Fibroblast of skin of back (primary cell): ENCODE data around the gene PEX26. TPM values are rescaled to one million over a fixed set of nuclear protein-coding genes. Genes with fewer than 3 reads are reported as not detected.
"Not testable (repeated sequence)": the region's sequence is repeated elsewhere in the genome, so short reads cannot be mapped to it uniquely, and the experiment has no call there.

ENCODE experiments used
- DNase-seq: peaks from one replicate; pipeline ENCODE4 v3.0.0-alpha.2; 2013
- polyA plus RNA-seq, 2 experiments: library from polyadenylated mRNA; unstranded; fragments of 120-200 nt; gene quantifications; one replicate each; pipeline ENCODE4 v1.2.1, GENCODE V29; 2013; ENCODE audit not compliant: insufficient read length in 2 of 2

Gene PEX26
- polyA plus RNA-seq (2013, experiment 1 of 2; ENCODE audit: insufficient read length) = 23.0 TPM
- 15.7 TPM for polyA plus RNA-seq (2013, experiment 2 of 2; ENCODE audit: insufficient read length)

DNA sequence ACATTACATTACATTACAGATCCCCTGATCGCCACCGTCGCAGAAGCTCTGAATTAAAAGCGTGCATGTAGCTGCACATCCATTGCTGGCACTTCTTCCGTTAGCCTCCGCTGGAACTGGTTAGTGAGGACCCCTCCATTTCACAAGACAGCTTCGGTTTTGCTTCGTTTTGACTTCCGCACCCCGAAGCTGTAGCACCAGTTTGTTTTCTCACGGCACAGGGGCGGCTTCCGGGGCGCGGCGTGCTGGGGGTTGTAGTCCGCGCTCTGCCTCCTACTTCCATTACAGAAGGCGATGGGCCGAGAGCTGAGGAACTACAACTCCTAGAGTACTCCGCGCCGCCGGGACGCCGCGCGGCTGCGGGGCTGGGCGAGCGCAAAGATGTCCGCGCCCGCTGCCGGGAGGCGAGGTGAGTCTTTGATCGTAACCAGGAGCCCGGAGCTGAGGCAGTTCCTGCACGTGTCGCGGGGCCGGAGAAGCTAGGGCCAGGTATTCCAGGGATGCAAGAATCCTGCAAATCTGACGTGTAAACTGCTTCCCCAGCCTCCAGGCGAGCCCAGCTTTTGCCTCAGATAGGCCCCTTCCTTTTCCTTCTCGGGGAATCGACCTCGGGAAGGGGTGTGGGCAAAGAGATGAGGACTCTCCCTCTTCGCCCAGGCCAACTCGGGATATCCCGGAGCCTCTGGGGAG lies at the start of gene PEX26:
TSS of gene PEX26 (plus strand) at position 352 of the 690 bp plus-strand sequence. CDS start 387 bp downstream, outside the sequence.
- peak; percentile 93 for DNase-seq

DNA sequence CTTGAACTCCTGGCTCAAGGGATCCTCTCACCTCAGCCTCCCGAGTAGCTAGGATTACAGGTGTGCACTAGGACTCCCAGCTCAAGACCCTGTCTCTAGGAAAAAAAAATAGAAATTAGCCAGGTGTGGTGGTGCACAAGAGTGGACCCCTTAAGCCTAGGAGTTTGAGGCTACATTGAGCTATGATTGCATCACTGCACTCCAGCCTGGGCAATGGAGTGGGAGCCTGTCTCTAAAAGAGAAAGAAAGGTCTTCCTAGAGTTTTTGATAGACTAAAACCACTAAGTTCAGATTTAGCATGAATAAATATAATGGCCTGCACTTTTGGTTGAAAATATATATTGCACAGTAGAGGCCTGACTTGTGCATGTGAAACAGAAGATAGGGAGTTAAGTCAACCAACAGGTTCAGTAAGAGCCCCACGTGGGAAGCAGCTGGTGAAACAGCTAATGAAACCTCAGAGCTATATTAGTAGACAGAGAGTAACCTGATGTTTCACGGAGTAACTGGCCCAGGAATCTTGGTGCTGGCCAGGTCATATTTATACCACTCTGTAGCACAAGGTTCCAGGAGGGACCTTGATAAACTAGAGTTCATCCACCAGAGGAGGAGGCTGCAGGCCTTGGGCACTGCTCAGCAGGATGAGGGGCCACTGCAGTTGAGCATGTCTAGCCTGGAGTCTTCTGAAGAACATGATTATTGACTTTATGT lies 48.8 kb upstream of the PEX26 start:
- no peak for DNase-seq

DNA sequence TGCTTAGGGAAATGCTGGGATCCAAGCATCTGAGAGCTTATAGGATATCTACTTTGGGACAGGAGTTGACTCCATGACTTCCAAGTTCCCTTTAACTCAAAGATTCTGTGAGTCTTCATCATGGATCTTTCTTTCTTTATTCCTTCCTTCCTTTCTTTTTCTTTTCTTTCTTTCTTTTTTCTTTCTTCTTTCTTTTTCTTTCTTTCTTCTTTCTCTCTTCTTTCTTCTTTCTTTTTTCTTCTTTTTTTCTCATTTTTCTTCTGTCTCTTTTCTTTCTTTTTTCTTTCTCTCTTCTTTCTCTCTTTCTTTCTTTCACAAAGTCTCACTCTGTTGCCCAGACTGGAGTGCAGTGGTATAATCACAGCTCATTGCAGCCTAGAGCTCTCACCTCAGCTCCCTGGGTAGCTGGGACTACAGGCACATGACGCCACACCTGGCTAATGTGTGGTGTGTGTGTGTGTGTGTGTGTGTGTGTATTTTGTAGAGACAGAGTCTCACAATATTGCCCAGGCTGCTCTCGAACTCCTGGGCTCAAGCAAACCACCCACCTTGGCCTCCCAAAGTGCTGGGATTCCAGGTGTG lies 48.0 kb upstream of the PEX26 start:
- DNase-seq = no peak

DNA sequence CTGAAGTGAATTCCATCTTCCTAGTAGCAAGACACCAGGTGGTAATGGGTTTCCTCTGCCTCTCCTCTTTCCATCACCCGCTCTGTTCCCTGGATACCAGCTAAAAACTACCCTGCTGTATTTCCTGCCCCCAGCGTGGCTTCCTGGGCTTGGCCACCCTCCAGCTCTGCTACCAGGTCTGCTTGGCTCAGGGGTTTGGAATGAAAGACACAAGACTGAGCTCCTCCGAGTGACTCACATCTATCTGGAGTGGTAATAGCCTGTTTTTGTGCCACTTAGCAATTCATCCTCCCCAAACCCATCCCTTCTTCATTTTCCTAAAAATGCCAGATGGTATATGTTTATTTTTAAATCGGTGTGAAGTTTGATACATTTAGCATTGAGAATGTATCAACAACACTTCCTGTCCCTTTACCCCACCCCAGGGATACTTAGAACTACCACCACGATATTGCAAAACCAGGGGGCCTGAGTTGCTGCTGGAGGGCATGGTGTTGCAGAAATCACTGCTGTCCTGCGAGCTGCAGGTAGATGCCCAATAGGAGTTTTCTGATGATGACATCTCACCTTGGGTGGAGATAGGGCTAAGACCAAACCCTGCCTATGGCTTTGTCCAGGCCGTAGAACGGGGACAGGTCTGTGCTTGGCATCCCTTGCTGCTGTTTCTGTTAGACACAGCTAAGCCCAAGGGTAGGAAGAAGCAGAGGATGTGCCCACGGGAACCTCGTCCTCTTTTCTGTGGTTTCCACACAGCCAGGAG lies 45.9 kb upstream of the PEX26 start:
- peak; percentile 98 for DNase-seq

DNA sequence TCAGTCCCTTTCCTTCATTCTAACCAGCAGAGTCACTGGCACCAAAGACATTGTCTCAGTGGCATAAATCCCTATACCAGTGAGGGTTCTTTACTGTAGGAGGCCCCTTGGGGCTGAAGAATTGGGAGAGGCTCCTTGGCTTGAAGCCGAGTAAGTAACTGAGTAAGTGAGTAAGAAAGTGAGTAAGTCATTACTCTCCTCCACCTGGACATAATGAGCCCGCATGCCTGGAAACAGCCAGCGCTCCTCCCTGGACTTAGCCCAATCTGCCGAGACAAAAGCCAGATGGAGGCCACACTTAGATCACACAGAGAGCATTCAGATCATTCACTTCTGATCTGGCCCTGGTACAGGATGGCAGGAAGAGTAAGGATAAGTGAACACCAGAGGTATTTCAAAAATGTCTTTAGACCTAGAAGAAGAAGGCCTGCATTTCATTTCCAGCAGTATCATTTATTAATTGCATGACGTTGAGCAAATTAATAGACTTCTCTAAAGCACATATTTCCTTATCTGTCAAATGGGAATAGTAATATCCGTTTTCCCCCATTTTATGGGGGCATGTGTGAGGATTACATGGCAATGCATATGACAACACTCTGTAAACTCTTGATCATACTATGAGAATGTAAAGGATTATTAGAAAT lies 45.2 kb upstream of the PEX26 start:
- peak; percentile 84 for DNase-seq

DNA sequence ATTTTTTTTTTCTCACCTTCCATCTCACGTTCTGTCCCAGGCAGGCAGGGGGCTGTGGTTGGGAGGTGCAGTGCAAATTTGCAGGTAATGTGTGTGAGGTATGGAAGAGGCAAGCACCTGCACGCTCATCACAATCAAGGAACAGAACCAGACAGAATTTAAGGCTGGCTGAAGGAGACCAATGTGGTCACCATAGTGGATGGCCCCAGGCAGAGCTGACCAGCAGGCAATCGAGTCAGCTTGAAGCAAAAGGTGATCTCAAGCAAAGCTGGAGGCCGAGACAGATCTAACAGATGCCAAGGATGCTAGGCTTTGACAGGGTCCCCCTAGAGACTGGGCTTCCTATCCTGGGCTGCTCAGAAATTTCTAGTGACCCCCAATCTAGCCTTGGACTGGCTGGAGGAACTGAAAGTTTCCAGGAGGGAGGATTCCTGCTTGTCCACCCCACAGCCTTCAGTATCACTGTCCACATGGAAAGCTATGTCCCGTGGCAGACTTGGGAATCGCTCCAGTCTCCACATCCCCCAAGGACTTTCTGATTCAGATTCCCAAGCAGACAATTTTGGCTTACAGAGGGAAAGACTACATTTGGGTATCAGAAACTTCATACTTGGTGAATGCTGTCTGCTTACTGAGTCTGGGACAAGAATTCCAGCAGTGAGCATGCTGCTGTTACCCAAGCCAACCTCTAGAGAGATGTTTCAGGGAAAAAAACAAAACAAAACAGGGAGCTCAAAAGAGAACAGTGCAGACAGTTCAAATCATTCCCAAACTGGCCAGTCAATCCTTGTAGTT lies 44.4 kb upstream of the PEX26 start:
- DNase-seq = peak; percentile 87

DNA sequence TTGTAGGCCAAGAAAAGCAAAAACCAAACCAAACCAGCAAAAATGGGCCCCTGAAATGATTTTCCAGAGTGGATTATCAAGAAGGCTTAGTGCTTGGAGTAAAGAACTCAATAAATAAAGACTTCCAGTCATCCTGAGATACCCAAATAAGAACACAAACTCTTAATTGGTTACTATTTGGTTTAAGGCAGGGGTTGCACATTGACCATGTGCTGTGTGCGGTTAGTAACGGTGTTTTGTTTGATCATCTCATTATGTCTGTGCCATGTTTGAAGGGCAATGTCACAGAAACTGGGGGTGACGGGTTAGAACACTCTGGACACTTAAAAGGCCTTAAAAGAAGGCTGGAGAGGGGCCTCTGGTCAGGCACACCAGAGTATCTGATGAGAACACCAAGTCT lies 43.7 kb upstream of the PEX26 start:
- DNase-seq = no peak

DNA sequence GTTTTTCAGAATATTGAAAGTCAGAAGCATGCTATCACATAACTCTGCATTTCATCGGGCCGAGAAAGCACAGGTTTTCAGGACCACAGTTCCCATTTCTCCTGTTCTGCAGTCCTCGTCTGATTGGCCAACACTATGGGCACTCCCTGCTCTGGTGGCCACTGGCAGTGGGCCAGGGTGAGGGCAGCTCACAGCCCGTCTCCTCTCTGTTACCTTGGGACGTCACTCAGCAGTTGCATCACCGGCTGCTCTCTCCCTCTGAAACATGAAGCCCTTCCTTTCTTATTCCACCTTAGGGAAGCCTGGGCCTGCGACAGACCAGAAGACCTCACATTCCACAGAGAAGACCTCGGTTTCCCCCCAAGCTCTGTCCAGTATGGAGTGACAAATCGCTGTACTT lies 42.0 kb upstream of the PEX26 start:
- no peak for DNase-seq

DNA sequence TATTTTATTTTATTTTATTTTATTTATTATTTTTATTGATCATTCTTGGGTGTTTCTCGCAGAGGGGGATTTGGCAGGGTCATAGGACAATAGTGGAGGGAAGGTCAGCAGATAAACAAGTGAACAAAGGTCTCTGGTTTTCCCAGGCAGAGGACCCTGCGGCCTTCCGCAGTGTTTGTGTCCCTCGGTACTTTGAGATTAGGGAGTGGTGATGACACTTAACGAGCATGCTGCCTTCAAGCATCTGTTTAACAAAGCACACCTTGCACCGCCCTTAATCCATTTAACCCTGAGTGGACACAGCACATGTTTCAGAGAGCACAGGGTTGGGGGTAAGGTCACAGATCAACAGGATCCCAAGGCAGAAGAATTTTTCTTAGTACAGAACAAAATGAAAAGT lies 36.9 kb upstream of the PEX26 start:
- not testable (repeated sequence) for DNase-seq

DNA sequence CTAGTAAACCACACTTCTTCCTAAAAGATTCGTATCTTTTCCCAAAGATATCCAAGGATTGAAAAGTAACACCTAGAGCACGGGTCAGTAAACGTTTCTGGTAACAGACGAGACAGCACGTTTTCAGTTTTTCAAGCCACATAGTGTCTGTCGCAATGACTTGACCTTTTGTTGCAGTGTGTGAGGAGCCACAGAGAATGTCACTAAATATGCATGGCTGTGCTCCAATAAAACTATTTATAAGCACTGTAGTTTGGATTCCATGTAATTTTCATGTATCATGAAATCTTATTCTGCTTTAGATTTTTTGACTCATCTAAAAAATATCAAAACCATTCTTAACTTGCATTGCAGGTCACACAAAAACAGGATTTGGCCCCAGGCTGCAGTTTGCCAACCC lies 35.1 kb upstream of the PEX26 start:
- peak; percentile 80 for DNase-seq

DNA sequence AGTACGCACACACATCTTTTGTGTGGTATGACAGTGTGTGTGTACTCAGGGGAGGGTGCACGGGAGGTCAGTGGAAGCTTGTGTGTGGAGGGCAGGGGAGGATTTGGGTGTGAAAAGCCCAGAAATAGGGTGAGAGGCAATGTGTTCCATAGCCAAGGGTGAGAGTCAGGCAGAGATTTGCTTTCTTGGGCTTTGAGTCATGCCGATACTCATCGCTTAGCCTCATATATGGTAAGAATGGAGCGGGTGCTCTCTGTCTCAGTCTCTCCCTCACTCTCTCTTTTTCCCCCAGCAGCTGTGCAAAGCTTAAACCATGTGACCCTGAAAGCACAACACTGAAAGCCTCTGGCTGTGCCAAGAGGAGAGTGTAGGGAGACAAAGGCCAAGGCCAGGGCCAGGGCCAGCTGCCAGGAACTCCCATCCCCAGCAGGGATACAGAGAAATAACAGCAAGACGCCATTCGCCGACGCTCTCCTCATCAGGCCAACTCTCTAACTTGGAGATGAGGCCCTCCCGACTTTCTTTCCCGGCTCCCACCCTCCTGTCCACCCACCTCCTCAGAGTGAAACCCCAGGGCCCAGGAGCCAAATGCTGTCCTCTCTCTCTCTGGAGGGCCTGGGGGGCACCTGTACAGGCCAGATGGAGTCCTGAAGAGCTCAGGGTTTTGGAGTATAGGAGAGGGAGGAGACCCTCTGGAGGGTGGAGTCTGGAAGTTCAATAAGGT lies 33.1 kb upstream of the PEX26 start:
- DNase-seq = no peak

DNA sequence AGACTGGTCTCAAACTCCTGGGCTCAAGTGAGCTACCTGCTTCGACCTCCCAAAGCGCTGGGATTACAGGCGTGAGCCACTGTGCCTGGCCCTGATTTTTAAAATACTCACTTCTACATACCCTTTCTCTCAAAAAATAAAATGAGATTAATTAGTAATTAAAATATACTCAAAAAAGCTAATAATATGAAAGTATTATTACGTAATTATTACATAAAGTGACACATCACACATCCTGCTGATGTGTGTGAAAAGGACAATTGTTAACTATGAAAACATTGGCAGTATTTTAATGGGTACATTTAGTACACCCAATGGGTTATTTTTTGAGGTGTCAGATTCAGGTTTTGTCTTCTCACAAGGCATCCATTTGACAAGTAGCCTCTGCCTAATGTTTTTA lies 32.0 kb upstream of the PEX26 start:
- no peak for DNase-seq

DNA sequence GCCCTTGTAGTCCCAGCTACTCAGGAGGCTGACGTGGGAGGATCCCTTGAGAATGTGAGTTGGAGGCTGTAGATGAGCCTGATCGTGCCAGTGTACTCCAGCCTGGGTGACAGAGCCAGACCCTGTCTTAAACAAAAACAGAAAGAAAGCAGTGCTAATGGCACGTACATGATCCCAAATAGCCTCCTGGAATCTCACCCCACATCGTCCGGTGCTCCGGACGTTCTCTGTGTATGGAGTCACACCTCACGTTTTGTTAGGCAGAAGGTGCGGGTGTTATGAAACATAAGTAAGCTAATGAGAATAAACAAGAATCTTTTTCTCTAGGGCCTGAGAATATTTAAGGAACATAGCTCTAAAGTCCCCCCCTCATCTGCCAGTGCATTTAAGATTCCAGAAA lies 29.7 kb upstream of the PEX26 start:
- no peak for DNase-seq

DNA sequence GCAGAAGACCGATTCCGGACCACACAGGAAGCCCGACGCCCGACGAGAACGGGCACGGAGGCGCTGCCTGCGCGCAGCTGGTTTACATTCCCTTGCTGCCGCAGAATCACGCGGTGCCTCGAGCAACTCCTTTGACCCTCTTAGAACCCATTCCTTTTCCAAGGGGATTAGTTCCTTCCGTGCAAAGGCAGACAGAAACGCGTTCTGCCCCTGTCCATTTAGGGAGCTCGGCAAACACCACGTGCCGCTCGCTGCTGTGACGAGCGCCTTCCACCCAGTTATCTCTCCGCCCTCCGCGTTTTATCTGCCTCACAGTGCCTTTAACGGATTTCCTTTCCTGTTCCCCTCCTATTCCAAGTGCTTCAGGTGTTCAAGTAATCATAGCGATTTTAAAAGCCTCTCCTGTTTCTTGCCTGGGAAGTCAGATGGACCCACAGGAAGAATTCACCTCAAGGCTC lies 29.3 kb upstream of the PEX26 start:
- peak; percentile 61 for DNase-seq

DNA sequence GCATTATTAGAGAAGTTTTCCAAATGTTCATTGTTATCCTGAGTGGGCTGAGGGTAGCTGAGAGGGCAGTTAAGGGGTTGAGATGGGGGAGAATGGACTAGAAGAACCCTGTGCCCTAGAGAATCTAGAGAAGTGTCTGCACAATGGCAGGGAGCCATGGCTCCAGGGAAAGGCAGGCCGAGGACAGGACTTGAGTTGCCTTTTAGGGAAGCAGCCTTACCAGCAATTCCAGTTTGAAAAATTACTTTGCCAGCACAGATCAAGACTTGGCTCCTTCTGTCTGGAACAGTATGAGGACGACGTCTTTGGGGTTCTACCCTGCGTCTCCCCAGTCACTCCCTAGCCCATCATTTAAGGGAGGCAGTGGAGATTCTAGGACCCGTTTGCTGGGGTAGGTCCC lies 27.7 kb upstream of the PEX26 start:
- no peak for DNase-seq

DNA sequence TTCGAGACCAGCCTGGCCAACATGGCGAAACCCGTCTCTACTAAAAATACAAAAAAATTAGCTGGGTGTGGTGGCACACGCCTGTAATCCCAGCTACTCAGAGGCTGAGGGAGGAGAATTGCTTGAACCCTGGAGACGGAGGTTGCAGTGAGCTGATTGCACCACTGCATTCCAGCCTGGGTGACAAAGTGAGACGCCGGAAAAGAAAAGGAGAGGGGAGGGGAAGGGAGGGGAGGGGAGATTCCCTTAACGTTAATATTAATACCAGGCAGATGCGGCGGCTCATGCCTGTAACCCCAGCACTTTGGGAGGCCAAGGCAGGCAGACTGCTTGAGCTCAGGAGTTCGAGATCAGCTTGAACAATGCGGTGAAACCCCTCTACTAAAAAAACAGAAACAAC lies 26.7 kb upstream of the PEX26 start:
- not testable (repeated sequence) for DNase-seq

DNA sequence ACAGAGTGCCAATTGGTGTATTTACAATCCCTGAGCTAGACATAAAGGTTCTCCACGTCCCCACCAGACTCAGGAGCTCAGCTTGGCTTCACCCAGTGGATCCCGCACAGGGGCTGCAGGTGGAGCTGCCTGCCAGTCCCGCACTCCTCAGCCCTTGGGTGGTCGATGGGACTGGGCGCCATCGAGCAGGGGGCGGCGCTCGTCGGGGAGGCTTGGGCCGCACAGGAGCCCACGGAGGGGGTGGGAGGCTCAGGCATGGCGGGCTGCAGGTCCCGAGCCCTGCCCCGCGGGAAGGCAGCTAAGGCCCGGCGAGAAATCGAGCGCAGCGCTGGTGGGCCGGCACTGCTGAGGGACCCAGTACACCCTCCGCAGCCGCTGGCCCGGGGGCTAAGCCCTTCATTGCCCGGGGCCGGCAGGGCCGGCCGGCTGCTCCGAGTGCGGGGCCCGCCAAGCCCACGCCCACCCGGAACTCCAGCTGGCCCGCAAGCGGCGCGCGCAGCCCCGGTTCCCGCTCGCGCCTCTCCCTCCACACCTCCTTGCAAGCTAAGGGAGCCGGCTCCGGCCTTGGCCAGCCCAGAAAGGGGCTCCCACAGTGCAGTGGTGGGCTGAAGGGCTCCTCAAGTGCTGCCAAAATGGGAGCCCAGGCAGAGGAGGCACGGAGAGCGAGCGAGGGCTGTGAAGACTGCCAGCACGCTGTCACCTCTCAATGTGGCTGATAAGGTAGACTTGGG lies 24.4 kb upstream of the PEX26 start:
- not testable (repeated sequence) for DNase-seq

DNA sequence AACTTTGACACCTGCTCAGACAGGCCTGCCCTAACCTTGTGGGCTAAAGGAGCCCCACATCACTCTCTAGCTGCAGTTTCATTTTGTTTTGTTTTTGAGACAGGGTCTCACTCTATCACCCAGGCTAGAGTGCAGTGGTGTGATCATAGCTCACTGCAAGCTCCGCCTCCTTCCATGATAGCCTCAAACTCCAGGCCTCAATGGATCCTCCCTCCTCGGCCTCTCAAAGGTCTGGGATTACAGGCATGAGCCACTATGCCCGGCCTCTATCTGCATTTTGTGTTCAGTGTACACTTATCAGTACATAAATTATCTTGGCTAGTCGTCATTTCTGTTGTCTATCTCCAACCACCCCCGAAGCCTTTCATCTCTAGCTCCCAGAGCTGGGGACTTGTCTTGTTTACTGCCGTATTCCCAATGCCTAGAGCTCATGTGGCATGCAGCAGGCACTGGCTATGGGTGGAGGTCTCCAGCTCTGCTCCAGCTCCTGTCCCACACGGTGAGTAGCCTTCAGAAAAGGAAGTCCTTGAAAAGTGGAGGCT lies 22.1 kb upstream of the PEX26 start:
- no peak for DNase-seq

DNA sequence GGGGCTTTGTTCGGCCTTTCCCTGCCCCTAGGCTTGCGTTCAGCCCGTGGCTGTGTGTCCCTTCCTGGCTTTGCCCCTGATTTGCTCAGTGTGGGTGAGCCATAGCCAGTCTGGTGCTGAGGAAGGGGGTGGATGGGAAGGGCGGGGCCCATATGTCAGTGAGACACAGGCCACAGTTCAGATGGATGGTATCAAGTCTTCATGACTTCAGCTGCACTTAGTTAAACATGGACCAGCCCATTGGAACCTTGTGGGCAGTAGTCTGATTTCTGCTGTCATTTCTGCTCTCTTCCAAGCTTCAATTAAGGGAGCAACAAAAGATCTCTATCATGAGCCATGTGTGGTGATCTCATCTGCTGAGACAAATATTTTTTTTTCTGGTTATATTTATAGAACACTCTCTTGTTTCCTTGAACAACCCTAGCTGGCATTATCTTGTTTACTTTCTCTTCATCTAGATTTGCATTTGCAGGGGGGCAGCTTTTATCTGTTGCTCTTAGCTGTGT lies 21.6 kb upstream of the PEX26 start:
- peak; percentile 75 for DNase-seq
